A673 (cell line): ENCODE measurements around the gene JAG2.

Source experiments
- EZH2 ChIP-seq: fragments of 200-600 bp; sonication (generic); IDR thresholded peaks from 2 replicates; pipeline ENCODE4 v1.6.1; 2017; ENCODE audit warnings: borderline replicate concordance, low read depth, mild to moderate bottlenecking, mixed read lengths, antibody characterized with exemption, low read length; ENCODE audit not compliant: poor library complexity, severe bottlenecking
- TF ChIP-seq, protein P1 (sequence below): fragments of 300-800, 200-600 bp; sonication (generic); conservative IDR thresholded peaks from 2 replicates; pipeline ENCODE4 v1.5.1; 2017; ENCODE audit warnings: low read depth, mild to moderate bottlenecking, antibody characterized with exemption, low read length, moderate library complexity, mixed read lengths

DNA sequence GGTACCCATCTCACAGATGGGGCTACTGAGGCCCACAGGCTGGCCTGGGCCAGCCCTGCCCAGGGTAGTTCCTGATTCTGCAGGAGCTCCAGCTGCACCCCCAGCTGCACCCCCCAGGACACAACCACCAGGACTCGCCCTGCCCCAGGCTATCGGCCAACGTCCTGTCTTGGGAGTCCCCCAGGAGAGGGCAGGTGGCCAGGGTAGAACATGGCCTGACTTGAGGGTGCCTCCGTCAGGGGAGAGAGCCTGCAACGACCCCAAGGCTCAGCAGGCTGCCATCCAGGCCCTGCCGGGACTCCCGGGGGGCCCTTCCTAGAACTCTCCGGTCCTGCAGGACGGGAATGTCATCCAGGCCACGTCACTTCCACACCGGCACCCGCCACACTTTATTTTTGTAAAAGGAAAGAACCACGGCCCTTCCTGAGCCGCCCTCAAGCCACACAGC is 15.8 kb downstream of the JAG2 start:
- TF ChIP-seq, protein P1, sequence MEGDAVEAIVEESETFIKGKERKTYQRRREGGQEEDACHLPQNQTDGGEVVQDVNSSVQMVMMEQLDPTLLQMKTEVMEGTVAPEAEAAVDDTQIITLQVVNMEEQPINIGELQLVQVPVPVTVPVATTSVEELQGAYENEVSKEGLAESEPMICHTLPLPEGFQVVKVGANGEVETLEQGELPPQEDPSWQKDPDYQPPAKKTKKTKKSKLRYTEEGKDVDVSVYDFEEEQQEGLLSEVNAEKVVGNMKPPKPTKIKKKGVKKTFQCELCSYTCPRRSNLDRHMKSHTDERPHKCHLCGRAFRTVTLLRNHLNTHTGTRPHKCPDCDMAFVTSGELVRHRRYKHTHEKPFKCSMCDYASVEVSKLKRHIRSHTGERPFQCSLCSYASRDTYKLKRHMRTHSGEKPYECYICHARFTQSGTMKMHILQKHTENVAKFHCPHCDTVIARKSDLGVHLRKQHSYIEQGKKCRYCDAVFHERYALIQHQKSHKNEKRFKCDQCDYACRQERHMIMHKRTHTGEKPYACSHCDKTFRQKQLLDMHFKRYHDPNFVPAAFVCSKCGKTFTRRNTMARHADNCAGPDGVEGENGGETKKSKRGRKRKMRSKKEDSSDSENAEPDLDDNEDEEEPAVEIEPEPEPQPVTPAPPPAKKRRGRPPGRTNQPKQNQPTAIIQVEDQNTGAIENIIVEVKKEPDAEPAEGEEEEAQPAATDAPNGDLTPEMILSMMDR: no peak
- no peak for TF ChIP-seq EZH2
